OCI-LY7 (cell line): ENCODE measurements around the gene FIS1. TPM values are rescaled to one million over a fixed set of nuclear protein-coding genes. Genes with fewer than 3 reads are reported as not detected.
"Not testable (repeated sequence)": the region's sequence is repeated elsewhere in the genome, so short reads cannot be mapped to it uniquely, and the experiment has no call there.

Experiments
- BruUV-seq: library from RNA; stranded (reverse); fragments of 400-500 nt; replicated peaks from 2 replicates; lab custom pipeline; 2021; lab: Mats Ljungman, UMichigan
- CTCF ChIA-PET: fragments of 300-600 bp; sonication (Branson Sonifier 250); formaldehyde crosslinking; loops from one replicate; lab custom pipeline; 2022; ENCODE audit warnings: antibody characterized with exemption; ENCODE audit not compliant: unreplicated experiment; lab: Charles Lee
- POLR2A ChIA-PET: fragments of 300-600 bp; sonication (Branson Sonifier 250); formaldehyde crosslinking; loops from one replicate; lab custom pipeline; 2022; ENCODE audit warnings: antibody characterized with exemption; lab: Charles Lee
- DNase-seq: peaks from one replicate; pipeline ENCODE4 v3.0.0-alpha.2; 2015; ENCODE audit warnings: low spot score
- H2AFZ ChIP-seq: fragments of 200-600 bp; sonication (generic), shearing (Covaris generic); 2 replicates; pipeline ENCODE4 v1.6.1; 2014; ENCODE audit warnings: mild to moderate bottlenecking, antibody characterized with exemption, low read length, moderate library complexity
- H3K27ac ChIP-seq: fragments of 200-600 bp; sonication (generic); 2 replicates; pipeline ENCODE4 v1.5.1; 2014; ENCODE audit warnings: mixed run types, low read depth, mild to moderate bottlenecking, moderate library complexity, low read length, inconsistent platforms; ENCODE audit not compliant: poor library complexity, severe bottlenecking
- H3K36me3 ChIP-seq: fragments of 200-600 bp; sonication (generic); 2 replicates; pipeline ENCODE4 v1.6.1; 2014; ENCODE audit warnings: mild to moderate bottlenecking, antibody characterized with exemption, low read length, moderate library complexity, mixed read lengths; ENCODE audit not compliant: insufficient read depth
- H3K4me1 ChIP-seq: fragments of 200-600 bp; sonication (generic); 2 replicates; pipeline ENCODE4 v1.5.1; 2014; ENCODE audit warnings: mild to moderate bottlenecking, low read length; ENCODE audit not compliant: insufficient read depth, poor library complexity, severe bottlenecking
- H3K4me2 ChIP-seq: fragments of 200-600 bp; sonication (generic); 2 replicates; pipeline ENCODE4 v1.6.1; 2014; ENCODE audit warnings: mild to moderate bottlenecking, low read length
- H3K4me3 ChIP-seq: fragments of 200-600 bp; sonication (generic); 2 replicates; pipeline ENCODE4 v1.5.1; 2014; ENCODE audit warnings: mild to moderate bottlenecking, low read depth, low read length; ENCODE audit not compliant: poor library complexity, severe bottlenecking
- H3K79me2 ChIP-seq: fragments of 200-600 bp; sonication (generic); 2 replicates; pipeline ENCODE4 v1.6.1; 2016; ENCODE audit warnings: low read depth, mild to moderate bottlenecking, low read length, moderate library complexity, mixed read lengths; ENCODE audit not compliant: insufficient read depth
- H3K9me2 ChIP-seq: fragments of 200-600 bp; sonication (generic); 2 replicates; pipeline ENCODE4 v1.6.1; 2016; ENCODE audit warnings: mild to moderate bottlenecking, low read length, mixed read lengths; ENCODE audit not compliant: insufficient read depth
- H3K9me3 ChIP-seq: fragments of 200-600 bp; sonication (generic); 2 replicates; pipeline ENCODE4 v1.6.1; 2014; ENCODE audit warnings: mild to moderate bottlenecking, mixed run types, low read length, mixed read lengths
- H4K20me1 ChIP-seq: fragments of 200-600 bp; sonication (generic); 2 replicates; pipeline ENCODE4 v1.6.1; 2014; ENCODE audit warnings: mild to moderate bottlenecking, antibody characterized with exemption, low read length, moderate library complexity, mixed read lengths; ENCODE audit not compliant: insufficient read depth
- EZH2phosphoT487 ChIP-seq: fragments of 200-600 bp; sonication (generic); IDR thresholded peaks from 2 replicates; pipeline ENCODE4 v1.6.1; 2018; ENCODE audit warnings: low read depth, borderline replicate concordance, mild to moderate bottlenecking, mixed run types, antibody characterized with exemption, low read length, moderate library complexity, mixed read lengths
- intact Hi-C: fragments of 100-400 bp; cut with micrococcal nuclease; formaldehyde crosslinking; loops from one replicate; pipeline ENCODE4 v1.10.0; 2022; ENCODE audit not compliant: unreplicated experiment
- total RNA-seq, 2 experiments: library from RNA; depleted of rRNA in 1 of 2; stranded (reverse); fragments of >200 nt in 1 of 2; shearing (Covaris generic) in 1 of 2; gene quantifications; 2 replicates each; pipeline ENCODE4 v1.2.3, GENCODE V29; 2014 to 2022
- TF ChIP-seq, protein P1 (sequence below): fragments of 200-600 bp; sonication (generic); conservative IDR thresholded peaks from 2 replicates; pipeline ENCODE4 v1.5.1; 2014; ENCODE audit warnings: mild to moderate bottlenecking, antibody characterized with exemption, low read length, moderate library complexity, mixed read lengths

The FIS1 gene
- total RNA-seq, 2 experiments from 2014 or later, result 92.7 to 102 TPM

- Histone ChIP-seq H3K9me2 (no peaks in the 10 kb centered on the region), H3K9me3 (no peaks in the 10 kb centered on the region), H3K79me2 (no peaks in the 10 kb centered on the region), H2AFZ (no peak overlapping the region), H4K20me1 (no peaks in the 10 kb centered on the region), H3K4me2 (no peak overlapping the region), H3K27ac (no peak overlapping the region), H3K4me1 (peaks cover 5% of the 10 kb centered on the region), H3K36me3 (no peaks in the 10 kb centered on the region), H3K4me3 (no peak overlapping the region)
- intact Hi-C loops, result no loop called here
- ChIA-PET POLR2A (interaction anchor here (0.9 kb wide), 1 partner anchor 519 kb away, joined by 3 read pairs; no protein-coding TSS in a partner anchor), CTCF (no interaction called here)
- no TSS peak for BruUV-seq
- TF ChIP-seq, protein P1, sequence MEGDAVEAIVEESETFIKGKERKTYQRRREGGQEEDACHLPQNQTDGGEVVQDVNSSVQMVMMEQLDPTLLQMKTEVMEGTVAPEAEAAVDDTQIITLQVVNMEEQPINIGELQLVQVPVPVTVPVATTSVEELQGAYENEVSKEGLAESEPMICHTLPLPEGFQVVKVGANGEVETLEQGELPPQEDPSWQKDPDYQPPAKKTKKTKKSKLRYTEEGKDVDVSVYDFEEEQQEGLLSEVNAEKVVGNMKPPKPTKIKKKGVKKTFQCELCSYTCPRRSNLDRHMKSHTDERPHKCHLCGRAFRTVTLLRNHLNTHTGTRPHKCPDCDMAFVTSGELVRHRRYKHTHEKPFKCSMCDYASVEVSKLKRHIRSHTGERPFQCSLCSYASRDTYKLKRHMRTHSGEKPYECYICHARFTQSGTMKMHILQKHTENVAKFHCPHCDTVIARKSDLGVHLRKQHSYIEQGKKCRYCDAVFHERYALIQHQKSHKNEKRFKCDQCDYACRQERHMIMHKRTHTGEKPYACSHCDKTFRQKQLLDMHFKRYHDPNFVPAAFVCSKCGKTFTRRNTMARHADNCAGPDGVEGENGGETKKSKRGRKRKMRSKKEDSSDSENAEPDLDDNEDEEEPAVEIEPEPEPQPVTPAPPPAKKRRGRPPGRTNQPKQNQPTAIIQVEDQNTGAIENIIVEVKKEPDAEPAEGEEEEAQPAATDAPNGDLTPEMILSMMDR, result no peak
- no peak for TF ChIP-seq EZH2phosphoT487
- no peak for DNase-seq
These were observed 37.4 kb downstream of the FIS1 start for GRCh38 chr7:101207459-101207858.

- H3K9me2 ChIP-seq, result no peaks in the 10 kb centered on the region
- no peaks in the 10 kb centered on the region for H3K36me3 ChIP-seq
- no peak overlapping the region for H3K27ac ChIP-seq
- peaks cover 5% of the 10 kb centered on the region for H3K4me1 ChIP-seq
- no TSS peak for BruUV-seq
- CTCF ChIA-PET, result no interaction called here
- DNase-seq, result no peak
- intact Hi-C loops, result no loop called here
- no peak overlapping the region for H3K4me2 ChIP-seq
- H2AFZ ChIP-seq, result no peak overlapping the region
- no peaks in the 10 kb centered on the region for H3K79me2 ChIP-seq
- no peak overlapping the region for H3K4me3 ChIP-seq
- POLR2A ChIA-PET, result no interaction called here
- no peaks in the 10 kb centered on the region for H4K20me1 ChIP-seq
- H3K9me3 ChIP-seq, result no peaks in the 10 kb centered on the region
- TF ChIP-seq EZH2phosphoT487, result no peak
- TF ChIP-seq, protein P1, result no peak
These were observed 38.2 kb downstream of the FIS1 start for GRCh38 chr7:101206665-101207042.

GRCh38 chr7:101205901-101206664 lies 38.8 kb downstream of the FIS1 start:
- no TSS peak for BruUV-seq
- H3K9me2 ChIP-seq, result no peaks in the 10 kb centered on the region
- no peaks in the 10 kb centered on the region for H3K79me2 ChIP-seq
- H3K27ac ChIP-seq, result no peak overlapping the region
- H3K4me3 ChIP-seq, result no peak overlapping the region
- ChIA-PET POLR2A (no interaction called here), CTCF (no interaction called here)
- intact Hi-C loops, result no loop called here
- H3K4me2 ChIP-seq, result no peak overlapping the region
- no peaks in the 10 kb centered on the region for H3K9me3 ChIP-seq
- H3K4me1 ChIP-seq, result peaks cover 5% of the 10 kb centered on the region
- no peaks in the 10 kb centered on the region for H4K20me1 ChIP-seq
- no peak for DNase-seq
- TF ChIP-seq, protein P1, result no peak
- TF ChIP-seq EZH2phosphoT487, result no peak
- H3K36me3 ChIP-seq, result no peaks in the 10 kb centered on the region
- no peak overlapping the region for H2AFZ ChIP-seq

DNA sequence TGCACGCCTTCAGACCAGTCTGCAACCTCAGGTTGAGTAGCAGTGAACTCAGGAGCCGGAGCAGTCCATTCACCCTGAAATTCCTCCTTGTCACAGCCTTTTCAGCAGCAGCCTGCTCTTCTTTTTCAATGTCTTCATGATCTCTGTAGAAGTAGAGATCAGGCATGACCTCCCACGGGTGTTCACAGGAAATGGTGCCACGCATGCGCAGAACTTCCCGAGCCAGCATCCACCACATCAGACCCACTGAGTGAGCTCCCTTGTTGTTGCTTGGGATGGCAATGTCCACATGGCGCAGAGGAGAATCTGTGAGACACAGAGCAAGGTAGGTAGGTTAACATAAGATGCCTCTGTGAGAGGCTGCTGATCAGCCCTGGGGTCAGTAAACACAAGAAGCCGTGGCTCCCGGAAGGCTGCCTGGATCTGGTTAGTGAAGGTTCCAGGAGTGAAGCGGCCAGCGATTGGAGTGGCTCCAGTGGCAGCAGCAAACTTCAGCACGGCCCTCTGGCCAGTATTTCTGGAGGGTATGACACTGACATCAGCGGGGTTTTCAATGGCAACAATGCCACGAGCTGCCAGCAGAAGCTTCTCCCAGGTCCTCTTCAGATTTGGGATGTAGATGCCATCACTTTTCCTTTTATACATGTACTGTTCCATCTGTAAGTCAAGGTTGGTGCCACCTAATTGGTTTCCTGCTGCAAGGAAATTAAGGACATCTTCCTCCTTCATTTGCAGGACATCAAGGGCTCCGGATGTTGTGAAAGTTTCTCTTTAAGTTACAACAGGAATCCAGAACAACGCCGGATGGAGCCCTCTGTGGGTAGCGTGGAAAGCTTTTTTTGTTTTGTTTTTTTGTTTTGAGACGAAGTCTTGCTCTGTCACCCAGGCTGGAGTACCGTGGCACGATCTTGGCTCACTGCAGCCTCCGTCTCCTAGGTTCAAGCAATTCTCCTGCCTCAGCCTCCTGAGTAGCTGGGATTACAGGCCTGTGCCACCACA lies 40.8 kb downstream of the FIS1 start:
- Histone ChIP-seq H2AFZ (peak overlapping the region; percentile 45; the same call in 1 of the 2 replicates), H3K4me2 (peak overlapping the region; percentile 24; the same call in 1 of the 2 replicates)
- CTCF ChIA-PET, H3K9me2 ChIP-seq, H3K79me2 ChIP-seq, H3K36me3 ChIP-seq, H3K4me1 ChIP-seq, BruUV-seq, DNase-seq, intact Hi-C loops, H3K9me3 ChIP-seq, H4K20me1 ChIP-seq, H3K4me3 ChIP-seq, H3K27ac ChIP-seq: not testable (repeated sequence)
- POLR2A ChIA-PET, result interaction anchor here (1.1 kb wide), 1 partner anchor 10 kb away, joined by 3 read pairs; no protein-coding TSS in a partner anchor
